K562 (cell line): ENCODE measurements around the gene TRMT1. TPM values are rescaled to one million over a fixed set of nuclear protein-coding genes. Genes with fewer than 3 reads are reported as not detected.

Source experiments
- CBX1 ChIP-seq: sonication (generic); IDR thresholded peaks from 2 replicates; pipeline ENCODE4 v1.6.1; 2016; ENCODE audit warnings: antibody characterized with exemption, low read depth, mild to moderate bottlenecking
- EP300 ChIP-seq: IDR thresholded peaks from 2 replicates; pipeline ENCODE4 v1.6.1; 2012; ENCODE audit warnings: low read length, improper control_type of control experiment
- HDAC3 ChIP-seq: fragments of 450-650 bp; IDR thresholded peaks from 2 replicates; pipeline ENCODE4 v1.6.1; 2018; ENCODE audit warnings: borderline replicate concordance, mild to moderate bottlenecking, moderate library complexity; ENCODE audit not compliant: partially characterized antibody
- HDGF ChIP-seq: fragments of 450-650 bp; IDR thresholded peaks from 2 replicates; pipeline ENCODE4 v1.6.1; 2016
- PHF20 ChIP-seq: fragments of 450-650 bp; IDR thresholded peaks from 2 replicates; pipeline ENCODE4 v1.6.1; 2018; ENCODE audit not compliant: partially characterized antibody
- PKNOX1 ChIP-seq: fragments of 450-650 bp; IDR thresholded peaks from 2 replicates; pipeline ENCODE4 v1.6.1; 2016
- POLR2B ChIP-seq: fragments of 450-650 bp; IDR thresholded peaks from 2 replicates; pipeline ENCODE4 v1.6.1; 2018; ENCODE audit warnings: low read depth; ENCODE audit not compliant: partially characterized antibody
- POLR2G ChIP-seq: fragments of 200-400 bp; formaldehyde crosslinking; IDR thresholded peaks from 2 replicates; pipeline ENCODE4 v1.6.1; 2017; ENCODE audit warnings: low read depth, mild to moderate bottlenecking, antibody characterized with exemption, low read length, moderate library complexity
- RB1 ChIP-seq: fragments of 450-650 bp; IDR thresholded peaks from 2 replicates; pipeline ENCODE4 v1.6.1; 2017; ENCODE audit warnings: low read depth, mild to moderate bottlenecking
- REST ChIP-seq, 2 experiments: fragments of 450-650 bp; formaldehyde crosslinking in 1 of 2; IDR thresholded peaks; 2 replicates each; pipeline versions ENCODE4 v1.4.0 to v1.6.1; 2014 to 2020; ENCODE audit warnings: mild to moderate bottlenecking in 2 of 2, borderline replicate concordance in 1 of 2, low read depth in 1 of 2
- SIN3A ChIP-seq, 2 experiments: fragments of 150-350 bp in 1 of 2; IDR thresholded peaks; 2 replicates each; pipeline ENCODE4 v1.6.1; 2011 to 2016; ENCODE audit warnings: borderline replicate concordance in 2 of 2, low read depth in 2 of 2, low read length in 2 of 2, mild to moderate bottlenecking in 2 of 2, moderate library complexity in 2 of 2; ENCODE audit not compliant: control insufficient read depth in 1 of 2
- TAF1 ChIP-seq: IDR thresholded peaks from 2 replicates; pipeline ENCODE4 v1.6.1; 2011; ENCODE audit warnings: mild to moderate bottlenecking, low read length, moderate library complexity; ENCODE audit not compliant: insufficient read depth, control insufficient read depth, severe bottlenecking; ENCODE audit errors: extremely low read depth
- TOE1 ChIP-seq, 2 experiments: fragments of 450-650 bp in 1 of 2; sonication (generic) in 1 of 2; formaldehyde crosslinking in 1 of 2; IDR thresholded peaks; 2 replicates each; pipeline versions ENCODE4 v1.7.1 to v1.8.0; 2016 to 2022; ENCODE audit warnings: borderline replicate concordance in 2 of 2, mild to moderate bottlenecking in 2 of 2, antibody characterized with exemption in 1 of 2, inconsistent platforms in 1 of 2, low read depth in 1 of 2, missing genetic modification reagents in 1 of 2, moderate library complexity in 1 of 2
- ZFP36 ChIP-seq: fragments of 150-350 bp; IDR thresholded peaks from 2 replicates; pipeline ENCODE4 v1.6.1; 2018; ENCODE audit warnings: low read length, low read depth; ENCODE audit not compliant: partially characterized antibody
- ZNF778 ChIP-seq: fragments of 450-650 bp; formaldehyde crosslinking; IDR thresholded peaks from 2 replicates; pipeline ENCODE4 v1.4.0; 2020; ENCODE audit warnings: mild to moderate bottlenecking, moderate library complexity
- polyA plus RNA-seq, 8 experiments: library from polyadenylated mRNA; depleted of rRNA in 4 of 8; stranded (reverse) in 5 of 8; unstranded in 3 of 8; fragments of >200 nt; fragmentation: Nextera tagmentation in 2 of 8; fragmentation: Illumina TruSeq in 1 of 8; extraction: Ambion mirVana in 2 of 8; extraction: Trizol in 1 of 8; gene quantifications; 2 replicates each; pipeline versions ENCODE4 v1.2.1 to v1.2.3, GENCODE V29; 2011 to 2014; ENCODE audit warnings: inconsistent platforms in 1 of 8, missing spikeins in 1 of 8
- total RNA-seq, 7 experiments: library from RNA; depleted of rRNA in 6 of 7; stranded (reverse); fragments of >200 nt in 6 of 7; fragmentation: Illumina TruSeq in 2 of 7; extraction: Trizol in 2 of 7; gene quantifications; 2 replicates each; pipeline versions ENCODE4 v1.2.1 to v1.2.3, GENCODE V29; 2011 to 2021; ENCODE audit warnings: low replicate concordance in 1 of 7

TRMT1 gene
- total and polyA plus RNA-seq, 9 of the 15 experiments (the other 6 are each of a cell fraction or from before 2014, with no cell fraction given): 5.8 to 158 (median 54.3) TPM

GRCh38 chr19:13162724-13163608, 46.4 kb upstream of the TRMT1 start (continued):
- TF ChIP-seq PKNOX1 (peak; percentile 97), HDAC3 (no peak), PHF20 (no peak), POLR2B (peak; percentile 80), ZFP36 (peak; percentile 23), RB1 (peak; percentile 22; the same call in 1 of the 2 replicates), ZNF778 (CRISPR knock-in tag) (no peak), SIN3A (IDR thresholded peaks at IDR 0.05; ENCODE audit: borderline replicate concordance in 2 of 2, control insufficient read depth in 1 of 2, low read depth in 2 of 2, low read length in 2 of 2) (0 out of 4 replicates have a peak, but pooled peaks of 1 of the 2 experiments have one; percentile 35), POLR2G (peak; percentile 95), CBX1 (peak; percentile 75), TAF1 (peak; percentile 40), TOE1 (IDR thresholded peaks at IDR 0.05; ENCODE audit: borderline replicate concordance) (no peak; the same call in 1 of the 2 replicates), TOE1 (CRISPR knock-in tag; IDR thresholded peaks at IDR 0.05; ENCODE audit: borderline replicate concordance, low read depth) (no peak), HDGF (peak; percentile 55; the same call in 1 of the 2 replicates), REST (IDR thresholded peaks at IDR 0.05; ENCODE audit: borderline replicate concordance) (peak; percentile 20; the same call in 1 of the 2 replicates), REST (CRISPR knock-in tag; IDR thresholded peaks at IDR 0.05; ENCODE audit: low read depth) (0 out of 2 replicates have a peak, but pooled peaks have one; percentile 44), EP300 (peak; percentile 20; the same call in 1 of the 2 replicates)
